Esophagus squamous epithelium (tissue), 5 donors: ENCODE data around the gene CLCA4. TPM values are rescaled to one million over a fixed set of nuclear protein-coding genes. Genes with fewer than 3 reads are reported as not detected.

ENCODE experiments used
- DNase-seq: peaks from one replicate; lab custom pipeline; 2025; lab: John Stamatoyannopoulos, UW
- H3K27ac ChIP-seq, 4 donors: fragments of 200-600 bp; sonication (generic); one replicate each; pipeline ENCODE4 v1.5.1; 2016 to 2019; ENCODE audit warnings: mild to moderate bottlenecking in 1 of 4
- H3K27me3 ChIP-seq, 4 donors: fragments of 200-600 bp; sonication (generic); 1 replicate in 3 of 4; 2 replicates in 1 of 4; pipeline versions ENCODE4 v1.5.1 to v1.6.0; 2017 to 2021; ENCODE audit warnings: antibody characterized with exemption in 1 of 4
- H3K36me3 ChIP-seq, 3 donors: fragments of 200-600 bp; sonication (generic); one replicate each; pipeline ENCODE4 v1.5.1; 2016 to 2019
- H3K4me1 ChIP-seq, 3 donors: fragments of 200-600 bp; sonication (generic); one replicate each; pipeline ENCODE4 v1.5.1; 2017 to 2019
- H3K4me3 ChIP-seq, 4 donors: fragments of 200-600 bp; sonication (generic); 1 replicate in 3 of 4; 2 replicates in 1 of 4; pipeline ENCODE4 v1.5.1; 2016 to 2019; ENCODE audit warnings: mild to moderate bottlenecking in 2 of 4, moderate library complexity in 1 of 4
- H3K9me3 ChIP-seq, 3 donors: fragments of 200-600 bp; sonication (generic); one replicate each; pipeline ENCODE4 v1.5.1; 2016 to 2019
- CTCF ChIP-seq, 6 experiments: fragments of 450-650 bp in 4 of 6; fragments of 200-600 bp in 2 of 6; sonication (generic) in 2 of 6; IDR thresholded peaks; one replicate each; pipeline ENCODE4 v1.5.1; 2016 to 2019; ENCODE audit warnings: antibody characterized with exemption in 6 of 6, mild to moderate bottlenecking in 4 of 6, moderate library complexity in 4 of 6
- POLR2A ChIP-seq, 4 donors: fragments of 450-650 bp; IDR thresholded peaks; one replicate each; pipeline ENCODE4 v1.6.1; 2017; ENCODE audit warnings: antibody characterized with exemption in 4 of 4, mild to moderate bottlenecking in 4 of 4, moderate library complexity in 3 of 4
- WGBS, 2 donors: methylation state at CpG; one replicate each; pipeline ENCODE4 v1.1.5; 2018; 5-methylcytosine and 5-hydroxymethylcytosine counted together
- intact Hi-C: fragments of 100-400 bp; cut with DNase I; formaldehyde crosslinking; loops from one replicate; pipeline ENCODE4 v1.15.0; 2022
- total RNA-seq, 4 donors: library from RNA; depleted of rRNA; stranded (reverse); fragments of >200 nt; gene quantifications; one replicate each; pipeline ENCODE4 v1.1.0, GENCODE V29; 2016
- donor health status: DM: yes; HTN: yes; CAD: no.

Gene CLCA4
- total RNA-seq, 4 donors from 2014 or later = 135 to 639 (median 439) TPM

- intact Hi-C loops = no loop called here
- Histone ChIP-seq H3K4me1 (peaks cover 0 to 41% (median 2%) of the 10 kb centered on the region in 3 donors), H3K9me3 (peaks cover 0 to 14% (median 8%) of the 10 kb centered on the region in 3 donors), H3K4me3 (no peak overlapping the region), H3K27me3 (no peaks in the 10 kb centered on the region), H3K27ac (peak overlapping the region in 3 of 4 donors; percentile 56 to 78 (median 64)), H3K36me3 (no peaks in the 10 kb centered on the region)
- WGBS, 2 donors = 59 to 69% methylated on average over 1 of the region's 1 CpG
- no peak for DNase-seq
- TF ChIP-seq CTCF (IDR thresholded peaks at IDR 0.05) (no peak), POLR2A (IDR thresholded peaks at IDR 0.05) (no peak)
These were observed 69.6 kb downstream of the CLCA4 start for GRCh38 chr1:86616433-86616832.

- peak overlapping the region; percentile 28 to 78 (median 65) for H3K27ac ChIP-seq
These were observed 70.0 kb downstream of the CLCA4 start for GRCh38 chr1:86616871-86617270.

GRCh38 chr1:86618358-86618757 lies 71.5 kb downstream of the CLCA4 start:
- no peak for TF ChIP-seq CTCF (IDR thresholded peaks at IDR 0.05)
- no peak for TF ChIP-seq POLR2A (IDR thresholded peaks at IDR 0.05)
- intact Hi-C loops = no loop called here
- no peaks in the 10 kb centered on the region for H3K36me3 ChIP-seq
- DNase-seq = no peak
- peaks cover 0 to 9% (median 8%) of the 10 kb centered on the region in 3 donors for H3K9me3 ChIP-seq
- no peak overlapping the region for H3K4me3 ChIP-seq
- no peaks in the 10 kb centered on the region for H3K27me3 ChIP-seq
- H3K4me1 ChIP-seq = peaks cover 0 to 41% (median 2%) of the 10 kb centered on the region in 3 donors
- H3K27ac ChIP-seq = peak overlapping the region in 3 of 4 donors; percentile 48 to 78 (median 64)

More at GRCh38 chr1:86616871-86617270, 70.0 kb downstream of the CLCA4 start:
- no peak for DNase-seq
- Histone ChIP-seq H3K4me1 (peaks cover 0 to 41% (median 2%) of the 10 kb centered on the region in 3 donors), H3K27me3 (no peaks in the 10 kb centered on the region), H3K4me3 (no peak overlapping the region), H3K36me3 (no peaks in the 10 kb centered on the region), H3K9me3 (peaks cover 0 to 14% (median 8%) of the 10 kb centered on the region in 3 donors)
- 13 to 19% methylated on average over 1 of the region's 1 CpG for WGBS, 2 donors
- TF ChIP-seq CTCF (IDR thresholded peaks at IDR 0.05) (no peak), POLR2A (IDR thresholded peaks at IDR 0.05) (no peak)
- intact Hi-C loops = no loop called here

GRCh38 chr1:86619313-86619712 lies 72.4 kb downstream of the CLCA4 start:
- no peak for TF ChIP-seq CTCF (IDR thresholded peaks at IDR 0.05)
- TF ChIP-seq POLR2A (IDR thresholded peaks at IDR 0.05) = no peak
- no peaks in the 10 kb centered on the region for H3K27me3 ChIP-seq
- H3K4me3 ChIP-seq = no peak overlapping the region
- WGBS, 2 donors = 88 to 91% methylated on average over 4 of the region's 4 CpGs
- no peak for DNase-seq
- intact Hi-C loops = no loop called here
- H3K36me3 ChIP-seq = no peaks in the 10 kb centered on the region
- H3K4me1 ChIP-seq = peaks cover 0 to 41% (median 2%) of the 10 kb centered on the region in 3 donors
- no peak overlapping the region for H3K27ac ChIP-seq
- peaks cover 0 to 2% (median 2%) of the 10 kb centered on the region in 3 donors for H3K9me3 ChIP-seq

GRCh38 chr1:86621286-86621685 lies 74.4 kb downstream of the CLCA4 start:
- intact Hi-C loops = no loop called here
- no peak for DNase-seq
- Histone ChIP-seq H3K36me3 (no peaks in the 10 kb centered on the region), H3K4me3 (no peak overlapping the region), H3K4me1 (peaks cover 0 to 25% (median 2%) of the 10 kb centered on the region in 3 donors), H3K27me3 (no peaks in the 10 kb centered on the region), H3K27ac (no peak overlapping the region), H3K9me3 (no peaks in the 10 kb centered on the region)
- TF ChIP-seq POLR2A (IDR thresholded peaks at IDR 0.05) (no peak), CTCF (IDR thresholded peaks at IDR 0.05) (no peak)
- WGBS, 2 donors = 33 to 50% methylated on average over 1 of the region's 1 CpG

Other genes with a start within 250 kb of the CLCA4 start
- 10 to 100 TPM; 20.9 to 37.1 (median 26.2) TPM for gene ODF2L, start 150.8 kb upstream of the CLCA4 start, total RNA-seq
- 100 to 1,000 TPM; 113 to 422 (median 258) TPM for gene CLCA2, start 122.9 kb upstream of the CLCA4 start, total RNA-seq
- not detected for gene CLCA1, start 78.2 kb upstream of the CLCA4 start, total RNA-seq
- gene SH3GLB1, start 157.5 kb downstream of the CLCA4 start, total RNA-seq = 10 to 100 TPM; 46.6 to 53.4 (median 47.2) TPM